ENCODE measurements around the gene SEPTIN11.

Gene SEPTIN11

GRCh38 chr4:76981644-76982043 is 32.1 kb downstream of the SEPTIN11 start:
- DNase-seq = no peak

DNA sequence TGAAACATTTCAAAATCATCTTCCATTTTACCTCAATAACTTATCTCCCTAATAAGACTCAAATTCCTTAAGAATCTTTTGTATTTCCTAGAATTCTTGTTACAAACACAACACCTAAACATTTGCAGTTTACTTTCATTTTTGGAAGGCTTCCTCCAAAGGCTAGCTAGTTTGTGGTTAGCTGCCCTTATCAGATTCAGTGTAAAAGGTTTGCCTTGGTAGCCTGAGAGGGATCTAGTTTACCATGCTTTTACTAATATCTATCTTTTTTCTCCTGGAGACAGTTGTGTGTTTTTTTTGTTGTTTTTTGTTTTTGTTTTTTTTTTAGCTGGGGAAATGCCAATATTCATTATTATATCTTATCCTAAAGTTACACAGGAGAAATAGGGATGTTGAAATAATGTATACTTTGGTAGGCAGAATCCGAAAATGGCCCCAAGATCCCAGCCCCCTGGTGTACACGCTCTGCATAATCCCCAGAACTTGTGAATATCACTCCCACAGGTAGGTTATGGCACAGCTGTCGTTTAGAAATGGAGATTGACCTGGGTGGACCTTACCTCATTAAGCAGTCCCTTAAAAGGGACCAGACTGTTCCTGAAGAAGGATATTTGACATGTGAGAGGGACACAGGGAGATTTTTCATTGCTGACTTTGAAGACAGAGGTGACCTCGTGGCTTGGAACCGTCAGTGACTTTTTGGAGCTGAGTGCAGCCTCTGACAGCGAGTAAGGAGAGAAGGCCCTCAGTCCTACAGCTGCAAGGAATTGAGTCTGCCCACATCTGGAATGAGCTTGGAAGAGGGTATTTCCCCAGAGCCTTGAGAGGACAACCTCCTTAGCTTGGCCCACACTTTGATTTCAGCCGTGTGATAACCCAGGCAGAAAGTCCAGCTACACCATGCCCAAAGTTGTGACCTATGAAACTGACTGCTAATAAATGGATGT is 33.4 kb downstream of the SEPTIN11 start:
- no peak for DNase-seq

DNA sequence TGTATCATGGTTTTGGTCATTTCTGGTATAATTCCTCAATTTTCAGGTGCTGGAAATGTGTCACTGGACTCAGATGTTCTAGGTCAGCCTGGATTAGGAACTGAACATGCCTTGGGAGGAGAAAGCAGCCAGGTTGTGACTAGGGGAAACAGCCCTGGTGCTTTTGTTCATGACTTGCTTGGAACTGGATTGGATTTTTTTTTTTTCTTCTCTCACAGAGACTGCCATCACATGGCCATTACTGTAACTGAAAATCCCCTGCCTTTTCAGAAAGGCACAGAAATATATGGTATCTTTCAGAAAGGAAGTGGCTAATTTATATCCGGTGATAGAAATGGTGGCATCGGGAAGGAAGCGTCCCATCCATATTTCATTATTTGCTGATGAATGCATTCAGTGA is 34.6 kb downstream of the SEPTIN11 start:
- DNase-seq = no peak

- DNase-seq = no peak
Observed at GRCh38 chr4:76984788-76985211, 35.2 kb downstream of the SEPTIN11 start.

DNA sequence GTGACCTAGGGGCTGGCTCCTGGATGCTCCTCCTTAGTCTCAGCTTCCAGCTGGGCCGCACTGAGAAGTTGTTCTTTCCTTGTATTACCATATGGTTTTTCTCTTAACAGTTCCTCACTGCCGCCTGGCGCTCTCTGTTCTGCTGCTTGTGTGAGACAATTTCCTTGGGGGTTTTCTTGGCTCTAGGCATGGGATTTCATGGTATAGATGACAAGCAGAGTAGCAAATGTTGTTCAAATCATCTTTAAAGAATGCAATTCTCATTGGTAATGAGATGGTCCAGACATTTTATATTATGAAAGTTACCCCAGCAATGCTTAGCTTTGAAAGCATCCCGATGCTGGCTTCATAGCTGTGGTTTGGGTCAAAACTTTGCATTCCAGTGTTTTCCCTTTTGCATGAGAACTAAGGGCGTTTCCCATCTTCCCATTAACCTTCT is 37.6 kb downstream of the SEPTIN11 start:
- DNase-seq = no peak

GRCh38 chr4:76987685-76988084 is 38.1 kb downstream of the SEPTIN11 start:
- DNase-seq = no peak

GRCh38 chr4:76989391-76990061 is 40.0 kb downstream of the SEPTIN11 start:
- DNase-seq = no peak

DNA sequence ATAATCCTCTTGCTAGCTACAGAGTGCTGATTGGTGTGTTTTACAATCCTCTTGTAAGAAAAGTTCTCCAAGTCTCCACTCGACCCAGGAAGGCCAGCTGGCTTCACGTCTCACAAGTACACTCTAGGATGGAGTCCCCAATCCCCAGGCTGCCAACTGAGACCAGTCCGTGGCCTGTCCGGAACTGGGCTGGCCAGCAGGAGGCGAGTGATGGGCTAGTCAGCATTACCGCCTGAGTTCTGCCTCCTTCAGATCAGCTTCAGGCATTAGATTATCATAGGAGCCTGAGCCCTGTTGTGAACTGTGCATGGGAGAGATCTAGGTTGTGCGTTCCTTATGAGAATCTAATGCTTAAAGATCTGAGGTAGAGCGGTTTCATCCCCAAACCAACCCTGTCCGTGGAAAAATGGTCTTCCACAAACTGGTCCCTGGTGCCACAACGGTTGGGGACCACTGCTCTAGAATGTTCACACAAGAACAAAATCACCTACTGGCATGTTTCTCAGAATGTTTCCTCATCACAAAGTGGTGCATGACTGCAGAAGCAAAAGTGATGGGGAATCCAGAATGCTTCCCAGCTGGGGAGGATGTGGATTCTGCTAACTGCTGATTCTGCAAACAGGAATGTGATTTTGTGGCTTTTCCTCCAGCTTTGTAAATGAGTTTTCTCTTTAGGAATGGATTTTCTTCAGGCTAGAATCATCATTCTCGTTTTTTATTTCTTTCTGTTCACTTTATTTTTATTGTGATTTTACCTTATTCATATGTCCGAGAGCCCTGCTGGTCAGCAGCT is 40.9 kb downstream of the SEPTIN11 start:
- no peak for DNase-seq

- no peak for DNase-seq
Observed at GRCh38 chr4:76991161-76991660, 41.7 kb downstream of the SEPTIN11 start.

GRCh38 chr4:76993787-76994641 is 44.5 kb downstream of the SEPTIN11 start:
- DNase-seq = peak; percentile 13

DNA sequence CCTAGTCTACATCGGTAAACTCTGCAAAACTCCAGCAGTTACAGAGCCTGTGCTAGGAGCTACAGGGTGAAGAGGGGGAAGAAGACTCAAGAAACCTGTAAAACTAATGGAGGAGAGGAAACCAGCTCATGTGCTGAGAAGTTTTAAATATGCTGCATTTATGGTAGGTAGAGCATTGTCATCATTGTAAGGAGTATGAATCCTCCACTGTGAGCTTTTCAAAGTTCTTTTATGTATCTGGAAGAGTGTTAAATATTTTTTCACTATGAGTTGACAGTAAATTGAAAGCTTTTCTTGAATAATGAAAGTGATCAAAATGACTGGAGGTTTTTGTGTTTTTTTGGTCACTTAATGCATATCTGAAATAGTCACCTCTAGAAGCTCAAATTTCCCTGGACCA is 46.2 kb downstream of the SEPTIN11 start:
- DNase-seq = no peak

DNA sequence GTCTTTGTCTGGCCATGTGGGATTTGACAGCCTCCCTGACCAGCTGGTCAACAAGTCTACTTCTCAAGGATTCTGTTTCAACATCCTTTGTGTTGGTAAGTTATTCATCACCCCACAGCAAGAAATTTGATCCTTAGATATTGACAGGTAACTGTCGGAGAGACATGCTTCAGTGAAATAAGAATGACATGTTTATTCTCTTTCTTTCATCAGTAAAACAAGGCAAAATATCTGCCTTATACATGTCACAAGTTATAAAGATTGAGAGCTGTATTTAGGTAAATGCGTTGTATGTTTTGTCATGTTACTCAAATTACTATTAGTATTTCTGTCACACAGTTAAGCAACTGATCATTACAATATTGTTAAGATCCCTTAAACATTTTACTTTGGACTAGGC is 46.9 kb downstream of the SEPTIN11 start:
- DNase-seq = no peak

GRCh38 chr4:76997077-76997476 is 47.5 kb downstream of the SEPTIN11 start:
- no peak for DNase-seq

GRCh38 chr4:76997532-76997931 is 48.0 kb downstream of the SEPTIN11 start:
- no peak for DNase-seq

DNA sequence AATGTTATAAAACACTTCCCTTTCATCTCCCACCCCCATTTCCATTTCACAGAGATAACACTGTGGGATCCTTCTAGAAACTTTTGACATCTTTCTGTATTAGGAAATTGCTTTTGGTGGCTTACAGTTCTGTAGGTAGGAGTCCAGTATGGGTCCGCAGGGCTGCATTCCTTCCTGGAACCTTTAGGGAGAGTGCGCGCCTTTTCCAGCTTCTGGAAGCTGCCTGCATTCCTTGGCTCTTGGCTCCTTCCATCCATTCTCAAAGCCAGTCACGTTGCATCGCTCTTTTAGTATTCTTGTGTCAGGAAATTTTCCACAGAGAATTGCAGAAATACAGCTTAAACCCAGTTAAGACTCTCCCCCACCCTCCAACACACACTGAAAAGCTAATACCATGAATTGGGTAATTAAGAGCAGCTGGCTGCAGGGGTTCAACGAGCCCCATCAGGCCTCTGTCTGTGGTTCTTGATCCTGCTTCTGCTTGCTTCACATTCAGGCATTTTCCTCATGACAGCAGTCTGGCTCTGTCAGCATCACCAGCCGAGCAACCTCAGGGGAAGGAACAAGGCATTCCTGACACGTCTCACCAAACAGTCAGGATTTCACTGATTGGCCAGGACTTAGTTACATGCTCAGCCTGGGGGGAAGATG is 48.8 kb downstream of the SEPTIN11 start:
- DNase-seq = no peak

Data from DMS 273 treated with DMSO at 0.1 percent for 48 hours (cell line).